Caco-2 (cell line): ENCODE results near the gene DSG2. TPM values are rescaled to one million over a fixed set of nuclear protein-coding genes. Genes with fewer than 3 reads are reported as not detected.

Source experiments
- BruUV-seq: library from RNA; stranded (reverse); fragments of 400-500 nt; replicated peaks from 2 replicates; lab custom pipeline; 2021; lab: Mats Ljungman, UMichigan
- CTCF ChIA-PET: fragments of 300-600 bp; sonication (Branson Sonifier 250); formaldehyde crosslinking; loops from one replicate; lab custom pipeline; 2022; ENCODE audit warnings: antibody characterized with exemption; lab: Charles Lee
- POLR2A ChIA-PET: fragments of 300-600 bp; sonication (Branson Sonifier 250); formaldehyde crosslinking; loops from one replicate; lab custom pipeline; 2022; ENCODE audit warnings: antibody characterized with exemption; lab: Charles Lee
- DNase-seq, 2 experiments: peaks; one replicate each; pipeline versions ENCODE4 v3.0.0 to v3.0.0-alpha.2; 2020 to 2022
- H3K27me3 ChIP-seq: replicated peaks from 2 replicates; pipeline ENCODE4 v1.6.0; 2011; ENCODE audit warnings: low read length; ENCODE audit not compliant: control insufficient read depth, insufficient read depth
- H3K36me3 ChIP-seq: 2 replicates; pipeline ENCODE4 v1.5.1; 2011; ENCODE audit warnings: low read length; ENCODE audit not compliant: control insufficient read depth, insufficient read depth
- H3K4me1 ChIP-seq: fragments of 250-450 bp; sonication (Bioruptor Pico); 2 replicates; pipeline ENCODE4 v1.5.1; 2020; ENCODE audit warnings: mild to moderate bottlenecking
- H3K4me3 ChIP-seq: 2 replicates; pipeline ENCODE4 v1.5.1; 2011; ENCODE audit warnings: low read depth, mild to moderate bottlenecking, control low read depth, low read length
- H3K9me3 ChIP-seq: fragments of 250-450 bp; sonication (Bioruptor Pico); 2 replicates; pipeline ENCODE4 v1.5.1; 2020; ENCODE audit warnings: mild to moderate bottlenecking, moderate library complexity
- H3K27ac Mint-ChIP-seq: one replicate; pipeline ENCODE4 v1.8.0; 2022; ENCODE audit warnings: mixed read lengths; ENCODE audit not compliant: unreplicated experiment
- H3K27me3 Mint-ChIP-seq: one replicate; pipeline ENCODE4 v1.8.0; 2022; ENCODE audit warnings: mixed read lengths; ENCODE audit not compliant: insufficient read depth, unreplicated experiment
- H3K36me3 Mint-ChIP-seq: one replicate; pipeline ENCODE4 v1.8.0; 2022; ENCODE audit warnings: mild to moderate bottlenecking, mixed read lengths; ENCODE audit not compliant: insufficient read depth, unreplicated experiment
- H3K4me1 Mint-ChIP-seq: one replicate; pipeline ENCODE4 v1.8.0; 2022; ENCODE audit warnings: low read depth, mixed read lengths; ENCODE audit not compliant: unreplicated experiment
- H3K4me3 Mint-ChIP-seq: one replicate; pipeline ENCODE4 v1.8.0; 2022; ENCODE audit warnings: mild to moderate bottlenecking, moderate library complexity, mixed read lengths; ENCODE audit not compliant: unreplicated experiment
- H3K9me3 Mint-ChIP-seq: one replicate; pipeline ENCODE4 v1.8.0; 2022; ENCODE audit warnings: mixed read lengths; ENCODE audit not compliant: unreplicated experiment
- CTCF ChIP-seq, 2 experiments: fragments of 200-600 bp in 1 of 2; IDR thresholded peaks; 1 replicate in 1 of 2; 2 replicates in 1 of 2; pipeline versions ENCODE4 v1.5.1 to v1.8.0; 2011 to 2022; ENCODE audit warnings: antibody characterized with exemption in 1 of 2, control low read depth in 1 of 2, inconsistent platforms in 1 of 2, low read depth in 1 of 2, low read length in 1 of 2, mild to moderate bottlenecking in 1 of 2, moderate library complexity in 1 of 2; ENCODE audit not compliant: insufficient read depth in 1 of 2, severe bottlenecking in 1 of 2, unreplicated experiment in 1 of 2
- intact Hi-C: fragments of 100-400 bp; cut with micrococcal nuclease; formaldehyde crosslinking; loops from one replicate; pipeline ENCODE4 v1.10.0; 2022; ENCODE audit not compliant: unreplicated experiment
- total RNA-seq: library from RNA; stranded (reverse); gene quantifications from 2 replicates; pipeline ENCODE4 v1.2.3, GENCODE V29; 2022

DSG2 gene
- total RNA-seq, 1 experiment from 2014 or later = 32.1 TPM

GRCh38 chr18:31573051-31573450 lies 75.1 kb downstream of the DSG2 start:
- TF ChIP-seq CTCF (IDR thresholded peaks at IDR 0.05; ENCODE audit: insufficient read depth in 1 of 2, low read depth in 1 of 2, low read length in 1 of 2, severe bottlenecking in 1 of 2, unreplicated experiment in 1 of 2) = no peak
- Mint-ChIP-seq H3K27me3 (no peaks in the 10 kb centered on the region), H3K9me3 (no peaks in the 10 kb centered on the region), H3K4me1 (peaks cover 17% of the 10 kb centered on the region), H3K27ac (no peak overlapping the region), H3K4me3 (no peak overlapping the region), H3K36me3 (peaks cover 4% of the 10 kb centered on the region)
- H3K4me3 ChIP-seq = no peak overlapping the region
- POLR2A ChIA-PET = no interaction called here
- CTCF ChIA-PET = no interaction called here
- no peak for DNase-seq
- no peaks in the 10 kb centered on the region for H3K36me3 ChIP-seq
- no peaks in the 10 kb centered on the region for H3K4me1 ChIP-seq
- BruUV-seq = no TSS peak
- no peaks in the 10 kb centered on the region for H3K27me3 ChIP-seq
- intact Hi-C loops = no loop called here
- no peaks in the 10 kb centered on the region for H3K9me3 ChIP-seq

GRCh38 chr18:31574359-31574758 lies 76.4 kb downstream of the DSG2 start:
- Mint-ChIP-seq H3K9me3 (no peaks in the 10 kb centered on the region), H3K4me1 (peaks cover 17% of the 10 kb centered on the region), H3K27me3 (no peaks in the 10 kb centered on the region), H3K36me3 (peaks cover 4% of the 10 kb centered on the region), H3K27ac (no peak overlapping the region), H3K4me3 (no peak overlapping the region)
- CTCF ChIA-PET = interaction anchor here (0.7 kb wide), 1 partner anchor 36 kb away, joined by 6 read pairs; no protein-coding TSS in a partner anchor
- H3K4me3 ChIP-seq = no peak overlapping the region
- intact Hi-C loops = no loop called here
- H3K4me1 ChIP-seq = no peaks in the 10 kb centered on the region
- POLR2A ChIA-PET = no interaction called here
- BruUV-seq = no TSS peak
- H3K36me3 ChIP-seq = no peaks in the 10 kb centered on the region
- no peaks in the 10 kb centered on the region for H3K9me3 ChIP-seq
- no peak for DNase-seq
- no peaks in the 10 kb centered on the region for H3K27me3 ChIP-seq
- no peak for TF ChIP-seq CTCF (IDR thresholded peaks at IDR 0.05; ENCODE audit: insufficient read depth in 1 of 2, low read depth in 1 of 2, low read length in 1 of 2, severe bottlenecking in 1 of 2, unreplicated experiment in 1 of 2)

- no peak for TF ChIP-seq CTCF (IDR thresholded peaks at IDR 0.05; ENCODE audit: insufficient read depth in 1 of 2, low read depth in 1 of 2, low read length in 1 of 2, severe bottlenecking in 1 of 2, unreplicated experiment in 1 of 2)
- H3K4me3 ChIP-seq = no peak overlapping the region
- peaks cover 17% of the 10 kb centered on the region for H3K4me1 Mint-ChIP-seq
- H3K9me3 Mint-ChIP-seq = no peaks in the 10 kb centered on the region
- H3K9me3 ChIP-seq = no peaks in the 10 kb centered on the region
- H3K36me3 ChIP-seq = no peaks in the 10 kb centered on the region
- no TSS peak for BruUV-seq
- no peaks in the 10 kb centered on the region for H3K27me3 Mint-ChIP-seq
- no peak overlapping the region for H3K4me3 Mint-ChIP-seq
- DNase-seq = no peak
- peaks cover 4% of the 10 kb centered on the region for H3K36me3 Mint-ChIP-seq
- H3K27me3 ChIP-seq = no peaks in the 10 kb centered on the region
- no peak overlapping the region for H3K27ac Mint-ChIP-seq
- peaks cover under 1% of the 10 kb centered on the region; the same call in 1 of the 2 replicates for H3K4me1 ChIP-seq
- CTCF ChIA-PET = no interaction called here
- intact Hi-C loops = no loop called here
- POLR2A ChIA-PET = no interaction called here
These were observed 77.7 kb downstream of the DSG2 start for GRCh38 chr18:31575515-31576257.
